AG04450 (cell line): ENCODE data around the gene BRMS1L. TPM values are rescaled to one million over a fixed set of nuclear protein-coding genes. Genes with fewer than 3 reads are reported as not detected.
"Not testable (repeated sequence)": the region's sequence is repeated elsewhere in the genome, so short reads cannot be mapped to it uniquely, and the experiment has no call there.

Source experiments
- CTCF ChIA-PET: fragments of 300-600, 350-600 bp; formaldehyde crosslinking; extraction: SDS; loops from one replicate; lab custom pipeline; 2022; ENCODE audit warnings: antibody characterized with exemption, inconsistent platforms; lab: Charles Lee
- POLR2A ChIA-PET: fragments of 350-600 bp; formaldehyde crosslinking; extraction: SDS; loops from one replicate; lab custom pipeline; 2021; ENCODE audit warnings: antibody characterized with exemption, inconsistent platforms; lab: Yijun Ruan, JAX
- DNase-seq: peaks from one replicate; pipeline ENCODE4 v3.0.0-alpha.2; 2011; ENCODE audit warnings: low read depth, low spot score
- H3K27ac ChIP-seq: one replicate; pipeline ENCODE4 v1.5.1; 2012; ENCODE audit warnings: low read depth, low read length, control low read depth
- H3K27me3 ChIP-seq: one replicate; pipeline ENCODE4 v1.6.0; 2012; ENCODE audit warnings: low read length; ENCODE audit not compliant: control insufficient read depth, insufficient read depth
- H3K4me3 ChIP-seq: 2 replicates; pipeline ENCODE4 v1.5.1; 2011; ENCODE audit warnings: mild to moderate bottlenecking, low read depth, low read length, control low read depth
- H3K9me3 ChIP-seq: 2 replicates; pipeline ENCODE4 v1.5.1; 2012; ENCODE audit warnings: low read length; ENCODE audit not compliant: control insufficient read depth, insufficient read depth
- CTCF ChIP-seq: IDR thresholded peaks from 2 replicates; pipeline ENCODE4 v1.5.1; 2011; ENCODE audit warnings: low read depth, low read length, control low read depth, inconsistent platforms
- polyA plus RNA-seq: library from polyadenylated mRNA; depleted of rRNA; stranded (reverse); fragments of >200 nt; gene quantifications from 2 replicates; pipeline ENCODE4 v1.2.3, GENCODE V29; 2011

The BRMS1L gene
- polyA plus RNA-seq, 1 experiment: 8.7 TPM

- ChIA-PET POLR2A (interaction anchor here (0.9 kb wide), 1 partner anchor 12 kb away, joined by 3 read pairs; the partner anchor contains the start of gene RALGAPA1), CTCF (interaction anchor here (0.6 to 2.5 kb wide), 11 partner anchors 9 to 171 kb away, joined by 3 to 23 read pairs (median 4); partner anchors contain the start of gene RALGAPA1)
- no peak overlapping the region for H3K27ac ChIP-seq
- H3K27me3 ChIP-seq: peaks cover 2% of the 10 kb centered on the region
- no peak overlapping the region for H3K4me3 ChIP-seq
- DNase-seq: no peak
- TF ChIP-seq CTCF: peak; percentile 89
- no peaks in the 10 kb centered on the region for H3K9me3 ChIP-seq
These were observed 4.3 kb upstream of the BRMS1L start for GRCh38 chr14:35821564-35822411.

GRCh38 chr14:35822501-35822900 is 3.6 kb upstream of the BRMS1L start:
- Histone ChIP-seq H3K27me3 (peaks cover 2% of the 10 kb centered on the region), H3K27ac (no peak overlapping the region), H3K9me3 (no peaks in the 10 kb centered on the region), H3K4me3 (no peak overlapping the region)
- POLR2A ChIA-PET: interaction anchor here (0.9 kb wide), 1 partner anchor 13 kb away, joined by 3 read pairs; the partner anchor contains the start of gene RALGAPA1
- TF ChIP-seq CTCF: no peak
- no peak for DNase-seq
- CTCF ChIA-PET: interaction anchor here (1.0 to 2.5 kb wide), 8 partner anchors 9 to 171 kb away, joined by 3 to 23 read pairs (median 4); no protein-coding TSS in a partner anchor

GRCh38 chr14:35824446-35825165 is 1.5 kb upstream of the BRMS1L start:
- H3K27ac ChIP-seq, POLR2A ChIA-PET, H3K4me3 ChIP-seq, H3K9me3 ChIP-seq, DNase-seq, H3K27me3 ChIP-seq: not testable (repeated sequence)
- CTCF ChIA-PET: interaction anchor here (1.7 kb wide), 1 partner anchor 15 kb away, joined by 6 read pairs; the partner anchor contains the start of gene RALGAPA1

GRCh38 chr14:35825968-35826217 is 245 bp upstream of the BRMS1L start:
- peak overlapping the region; percentile 53 for H3K4me3 ChIP-seq
- ChIA-PET CTCF (interaction anchor here (0.6 to 2.9 kb wide), 11 partner anchors 8 to 428 kb away, joined by 3 to 17 read pairs (median 6); partner anchors contain the start of gene RALGAPA1), POLR2A (interaction anchor here (0.6 to 1.5 kb wide), 5 partner anchors 12 to 1032 kb away, joined by 3 to 15 read pairs (median 4); partner anchors contain the start of gene RALGAPA1)
- H3K9me3 ChIP-seq: no peaks in the 10 kb centered on the region
- H3K27me3 ChIP-seq: peaks cover 2% of the 10 kb centered on the region
- no peak overlapping the region for H3K27ac ChIP-seq
- no peak for DNase-seq
- TF ChIP-seq CTCF: no peak

- H3K27ac ChIP-seq: no peak overlapping the region
- H3K9me3 ChIP-seq: no peaks in the 10 kb centered on the region
- no peak for DNase-seq
- H3K27me3 ChIP-seq: peaks cover 2% of the 10 kb centered on the region
- no peak for TF ChIP-seq CTCF
- peak overlapping the region; percentile 98 for H3K4me3 ChIP-seq
- ChIA-PET CTCF (interaction anchor here (2.6 to 2.9 kb wide), 3 partner anchors 9 to 56 kb away, joined by 9 to 17 read pairs (median 17); no protein-coding TSS in a partner anchor), POLR2A (interaction anchor here (0.7 to 1.5 kb wide), 2 partner anchors 9 to 18 kb away, joined by 3 to 15 read pairs; partner anchors contain the start of gene RALGAPA1)
These were observed 846 bp downstream of the BRMS1L start for GRCh38 chr14:35826952-35827416.
